ENCODE results near the gene ENTPD1. TPM values are rescaled to one million over a fixed set of nuclear protein-coding genes. Genes with fewer than 3 reads are reported as not detected.

The ENTPD1 gene
- total RNA-seq, 2 experiments from 2014 or later: 0.27 TPM; not detected in 1

DNA sequence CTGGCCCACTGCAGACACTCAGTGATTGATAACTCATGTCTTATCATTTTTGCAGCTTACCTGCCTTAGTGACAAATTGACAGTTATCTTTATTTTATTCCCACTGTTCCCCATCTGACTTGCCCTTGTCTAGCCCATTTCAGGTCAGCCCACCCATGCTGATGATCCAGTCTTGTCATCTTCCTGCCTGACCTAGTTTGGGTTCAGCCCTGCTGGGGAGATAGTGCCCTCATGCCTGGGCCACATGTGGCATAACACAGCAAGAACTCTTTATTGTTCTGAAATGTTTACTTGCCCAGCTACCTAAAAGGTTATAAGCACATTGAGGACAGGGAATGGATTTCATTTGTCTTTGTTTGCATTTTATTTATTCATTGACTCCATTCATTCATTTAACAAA lies 75.6 kb downstream of the ENTPD1 start:
- CTCF ChIA-PET: interaction anchor here (0.7 to 1.2 kb wide), 2 partner anchors 10 to 23 kb away, joined by 3 read pairs; no protein-coding TSS in a partner anchor
- POLR2A ChIA-PET: no interaction called here

DNA sequence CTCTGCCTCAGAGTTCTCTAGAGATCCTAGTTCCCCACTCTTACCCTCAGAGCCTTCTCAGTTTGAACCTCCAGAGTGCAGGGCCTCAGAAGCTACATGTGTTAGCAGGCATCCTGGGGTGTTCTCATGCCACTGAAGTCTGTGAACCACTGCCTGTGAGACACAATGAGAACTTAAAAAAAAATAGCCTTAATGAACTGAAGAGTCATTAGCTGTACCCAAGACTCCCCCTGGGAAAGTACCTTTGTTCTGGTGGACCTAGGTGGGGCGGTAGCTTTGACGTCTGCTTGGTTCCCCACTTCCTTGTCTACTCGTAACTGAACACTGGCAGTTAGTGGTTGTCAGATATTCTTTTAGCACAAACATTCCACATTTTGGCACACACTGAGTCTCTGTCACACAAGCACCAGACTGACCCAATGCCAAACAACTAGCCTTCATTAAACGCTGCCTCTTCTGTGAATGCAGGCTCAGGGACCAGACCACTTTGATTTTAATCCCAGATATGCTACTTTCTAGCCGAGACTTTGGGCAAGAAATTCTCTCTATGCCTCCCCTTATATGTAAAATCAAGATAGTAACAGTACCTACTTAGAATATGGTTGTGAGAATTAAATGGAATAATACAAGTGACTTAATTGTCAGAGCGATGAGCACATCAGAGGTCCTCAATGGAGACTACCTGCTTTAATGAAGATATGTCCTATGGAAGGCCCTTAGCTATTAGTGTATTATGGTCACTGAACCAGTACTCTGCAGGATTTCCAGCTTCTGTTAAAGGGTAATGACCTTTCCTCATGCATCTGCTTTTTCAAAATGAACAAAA lies 76.5 kb downstream of the ENTPD1 start:
- no peaks in the 10 kb centered on the region for H3K27me3 Mint-ChIP-seq
- no peaks in the 10 kb centered on the region for H3K4me1 Mint-ChIP-seq
- H3K36me3 Mint-ChIP-seq (ENCODE audit: low read depth): no peaks in the 10 kb centered on the region
- CTCF ChIA-PET: interaction anchor here (0.7 to 16.5 kb wide), 8 partner anchors 9 to 138 kb away, joined by 3 to 149 read pairs (median 3); partner anchors contain the start of gene TCTN3
- H3K27ac Mint-ChIP-seq: no peak overlapping the region
- H3K4me3 Mint-ChIP-seq: no peak overlapping the region
- no peaks in the 10 kb centered on the region for H3K9me3 Mint-ChIP-seq
- POLR2A ChIA-PET: no interaction called here
- DNase-seq: no peak

More for the DNA sequence above, 75.6 kb downstream of the ENTPD1 start:
- no peaks in the 10 kb centered on the region for H3K27me3 Mint-ChIP-seq
- no peaks in the 10 kb centered on the region for H3K36me3 Mint-ChIP-seq (ENCODE audit: low read depth)
- H3K4me1 Mint-ChIP-seq: no peaks in the 10 kb centered on the region
- no peak overlapping the region for H3K4me3 Mint-ChIP-seq
- H3K9me3 Mint-ChIP-seq: no peaks in the 10 kb centered on the region
- DNase-seq: no peak
- no peak overlapping the region for H3K27ac Mint-ChIP-seq

DNA sequence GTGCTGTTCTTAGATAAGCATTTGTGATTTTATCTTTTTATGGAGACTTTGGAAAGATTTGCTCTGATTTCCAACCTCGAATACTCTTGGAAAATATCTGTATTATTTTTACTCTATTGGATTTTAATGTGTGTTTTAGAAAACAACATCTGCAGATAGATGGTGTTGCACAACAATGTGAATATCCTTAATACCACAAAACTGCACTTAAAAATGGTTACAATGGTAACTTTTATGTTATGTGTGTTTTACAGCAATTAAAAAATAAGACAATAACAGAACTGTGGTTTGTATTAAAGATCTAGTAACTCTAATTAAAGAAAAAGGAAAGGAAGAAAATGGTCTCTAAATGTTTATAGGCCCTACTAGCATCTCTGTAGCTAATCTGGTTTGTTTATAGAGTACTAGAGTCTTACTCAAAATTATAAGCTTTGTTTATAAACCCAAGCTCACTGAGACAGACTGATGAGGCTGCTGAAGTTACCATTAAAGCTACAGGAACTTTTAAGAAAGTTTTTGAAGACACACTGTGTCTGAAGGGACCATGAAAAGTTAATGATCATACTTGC lies 77.2 kb downstream of the ENTPD1 start:
- H3K4me1 Mint-ChIP-seq: no peaks in the 10 kb centered on the region
- DNase-seq: no peak
- no peak overlapping the region for H3K4me3 Mint-ChIP-seq
- CTCF ChIA-PET: interaction anchor here (1.1 to 16.5 kb wide), 4 partner anchors 10 to 139 kb away, joined by 3 to 149 read pairs (median 4); partner anchors contain the start of gene TCTN3
- H3K27me3 Mint-ChIP-seq: no peaks in the 10 kb centered on the region
- no peak overlapping the region for H3K27ac Mint-ChIP-seq
- no peaks in the 10 kb centered on the region for H3K9me3 Mint-ChIP-seq
- no peaks in the 10 kb centered on the region for H3K36me3 Mint-ChIP-seq (ENCODE audit: low read depth)
- POLR2A ChIA-PET: no interaction called here

DNA sequence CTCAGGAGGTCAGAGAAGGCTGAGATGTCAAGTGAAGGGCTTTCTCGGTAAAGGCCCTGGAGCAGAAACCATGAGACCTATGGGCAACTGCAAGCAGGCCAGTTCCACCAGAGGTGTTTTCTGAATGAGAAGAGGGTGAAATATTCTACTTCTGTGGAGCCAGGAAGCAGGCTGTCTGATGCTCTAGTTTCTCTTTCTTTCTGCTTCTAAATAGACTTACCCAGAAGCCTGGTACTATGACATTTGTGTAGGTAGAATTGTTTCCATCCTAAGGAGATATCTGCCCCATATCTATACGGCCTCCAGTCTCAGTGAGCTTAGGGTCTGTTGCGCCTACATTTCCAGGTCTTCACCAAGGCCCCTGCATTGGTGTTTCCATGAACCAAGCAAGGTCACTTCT lies 78.4 kb downstream of the ENTPD1 start:
- no peak for DNase-seq
- ChIA-PET CTCF (interaction anchor here (16.5 kb wide), 1 partner anchor 140 kb away, joined by 149 read pairs; the partner anchor contains the start of gene TCTN3), POLR2A (no interaction called here)
- Mint-ChIP-seq H3K27ac (peak overlapping the region; percentile 28), H3K36me3 (ENCODE audit: low read depth) (no peaks in the 10 kb centered on the region), H3K4me3 (no peak overlapping the region), H3K4me1 (no peaks in the 10 kb centered on the region), H3K27me3 (no peaks in the 10 kb centered on the region), H3K9me3 (no peaks in the 10 kb centered on the region)

DNA sequence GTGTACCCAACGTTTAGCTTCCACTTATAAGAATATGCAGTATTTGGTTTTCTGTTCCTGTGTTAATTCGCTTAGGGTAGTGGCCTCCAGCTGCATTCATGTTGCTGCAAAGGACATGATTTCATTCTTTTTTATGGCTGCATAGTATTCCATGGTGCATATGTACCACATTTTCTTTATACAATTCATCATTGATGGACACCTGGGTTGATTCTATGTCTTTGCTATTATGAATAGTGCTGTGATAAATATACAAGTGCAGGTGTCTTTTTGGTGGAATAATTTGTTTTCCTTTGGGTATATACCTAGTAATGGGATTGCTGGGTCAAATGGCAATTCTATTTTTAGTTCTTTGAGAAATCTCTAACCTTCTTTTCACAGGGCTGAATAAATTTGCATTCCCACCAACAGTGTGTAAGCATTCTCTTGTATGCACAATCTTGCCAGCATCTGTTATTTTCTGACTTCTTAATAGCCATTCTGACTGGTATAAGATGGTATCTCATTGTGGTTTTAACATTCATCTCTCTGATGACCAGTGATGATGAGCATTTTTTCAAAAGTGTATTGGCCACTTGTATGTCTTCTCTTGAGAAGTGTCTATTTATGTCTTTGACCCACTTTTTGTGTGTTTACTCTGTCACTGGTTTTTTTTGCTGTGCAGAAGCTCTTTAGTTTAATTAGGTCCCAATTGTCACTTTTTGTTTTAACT lies 79.3 kb downstream of the ENTPD1 start:
- Mint-ChIP-seq H3K4me3 (no peak overlapping the region), H3K4me1 (no peaks in the 10 kb centered on the region), H3K9me3 (no peaks in the 10 kb centered on the region), H3K27ac (no peak overlapping the region), H3K27me3 (peaks cover 2% of the 10 kb centered on the region), H3K36me3 (ENCODE audit: low read depth) (no peaks in the 10 kb centered on the region)
- POLR2A ChIA-PET: no interaction called here
- CTCF ChIA-PET: interaction anchor here (1.1 to 16.5 kb wide), 2 partner anchors 10 to 141 kb away, joined by 3 to 149 read pairs; partner anchors contain the start of gene TCTN3
- no peak for DNase-seq

DNA sequence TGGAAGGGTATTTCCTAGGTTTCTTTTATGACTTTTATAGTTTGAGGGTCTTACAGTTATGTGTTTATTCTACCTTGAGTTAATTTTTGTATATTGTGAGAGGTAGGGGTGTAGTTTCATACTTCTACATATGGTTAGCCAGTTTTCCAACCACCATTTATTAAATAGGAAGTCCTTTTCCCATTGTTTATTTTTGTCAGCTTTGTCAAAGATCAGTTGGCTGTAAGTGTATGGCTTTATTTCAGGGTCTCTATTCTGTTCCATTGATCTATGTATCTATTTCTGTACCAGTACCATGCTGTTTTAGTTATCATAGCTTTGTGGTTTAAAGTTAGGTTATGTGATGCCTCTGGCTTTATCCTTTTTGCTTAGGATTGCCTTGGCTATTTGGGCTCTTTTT lies 79.9 kb downstream of the ENTPD1 start:
- Mint-ChIP-seq H3K27ac (no peak overlapping the region), H3K4me3 (no peak overlapping the region), H3K27me3 (peaks cover 2% of the 10 kb centered on the region), H3K9me3 (no peaks in the 10 kb centered on the region), H3K4me1 (no peaks in the 10 kb centered on the region), H3K36me3 (ENCODE audit: low read depth) (no peaks in the 10 kb centered on the region)
- CTCF ChIA-PET: interaction anchor here (1.1 to 16.5 kb wide), 2 partner anchors 9 to 142 kb away, joined by 3 to 149 read pairs; partner anchors contain the start of gene TCTN3
- POLR2A ChIA-PET: no interaction called here
- DNase-seq: no peak

DNA sequence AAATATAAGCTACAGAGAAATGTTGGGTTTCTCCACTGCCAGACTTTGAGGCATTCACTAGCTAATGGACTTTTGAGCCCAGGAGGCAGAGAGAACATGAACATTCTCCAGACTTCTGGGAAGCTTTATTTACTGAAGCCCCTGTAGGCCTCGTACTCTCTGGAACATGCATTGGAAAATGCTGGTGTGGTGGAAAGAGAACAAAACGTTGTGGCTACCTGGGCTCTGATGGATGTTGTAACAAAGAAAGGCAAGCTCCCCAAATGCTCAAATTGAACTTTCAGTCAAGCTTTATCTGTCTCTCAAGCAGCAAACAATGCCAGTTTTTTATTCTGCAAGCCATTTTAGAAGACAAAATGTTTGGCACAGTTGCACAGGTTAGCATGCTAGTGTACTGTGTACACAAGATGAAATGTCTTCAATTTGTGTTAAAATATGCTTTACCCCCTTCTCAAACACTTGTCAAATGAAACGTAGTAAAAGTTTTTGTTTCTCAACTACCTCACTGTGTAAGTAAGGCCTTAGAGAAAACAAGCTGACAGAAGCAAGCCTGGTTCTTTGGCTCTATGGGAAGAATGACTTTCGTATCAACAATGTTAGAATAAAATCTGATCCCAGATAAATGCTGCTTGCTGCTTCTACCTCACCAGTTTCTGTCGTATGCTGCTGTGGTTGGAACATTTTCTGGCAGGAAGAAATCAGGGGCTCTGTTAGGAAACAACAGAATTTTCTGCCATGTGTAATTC lies 80.8 kb downstream of the ENTPD1 start:
- no peak for DNase-seq
- H3K9me3 Mint-ChIP-seq: no peaks in the 10 kb centered on the region
- no peak overlapping the region for H3K4me3 Mint-ChIP-seq
- H3K4me1 Mint-ChIP-seq: peaks cover 3% of the 10 kb centered on the region
- H3K27me3 Mint-ChIP-seq: peaks cover 2% of the 10 kb centered on the region
- H3K27ac Mint-ChIP-seq: no peak overlapping the region
- H3K36me3 Mint-ChIP-seq (ENCODE audit: low read depth): no peaks in the 10 kb centered on the region
- ChIA-PET CTCF (interaction anchor here (1.0 to 16.5 kb wide), 6 partner anchors 9 to 143 kb away, joined by 3 to 149 read pairs (median 4); partner anchors contain the start of gene TCTN3), POLR2A (no interaction called here)

DNA sequence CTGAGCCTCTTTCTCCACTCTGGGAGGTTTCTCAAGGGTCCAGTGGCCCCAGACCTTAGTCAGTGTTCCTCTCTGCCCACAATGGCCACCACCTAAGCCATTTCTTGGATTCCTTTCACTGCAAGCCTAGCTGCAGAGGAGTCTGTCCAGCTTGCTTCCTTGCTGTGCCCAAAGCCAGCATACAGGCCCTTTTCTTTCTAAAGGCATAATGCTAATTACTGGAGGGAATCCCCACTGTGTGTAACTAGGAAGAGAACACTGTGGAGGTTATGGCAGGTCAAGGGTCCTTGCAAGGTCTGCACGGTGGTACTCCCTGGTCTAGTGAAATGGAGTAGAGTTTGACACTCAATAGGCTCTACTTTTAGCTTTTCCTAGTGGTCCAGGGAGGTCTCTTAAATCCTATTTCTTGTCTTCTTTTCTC lies 81.4 kb downstream of the ENTPD1 start:
- Mint-ChIP-seq H3K4me1 (peaks cover 5% of the 10 kb centered on the region), H3K27me3 (peaks cover 2% of the 10 kb centered on the region), H3K27ac (no peak overlapping the region), H3K36me3 (ENCODE audit: low read depth) (no peaks in the 10 kb centered on the region), H3K4me3 (no peak overlapping the region), H3K9me3 (no peaks in the 10 kb centered on the region)
- no peak for DNase-seq
- POLR2A ChIA-PET: no interaction called here
- CTCF ChIA-PET: interaction anchor here (1.0 to 16.5 kb wide), 6 partner anchors 8 to 143 kb away, joined by 3 to 149 read pairs (median 4); partner anchors contain the start of gene TCTN3

DNA sequence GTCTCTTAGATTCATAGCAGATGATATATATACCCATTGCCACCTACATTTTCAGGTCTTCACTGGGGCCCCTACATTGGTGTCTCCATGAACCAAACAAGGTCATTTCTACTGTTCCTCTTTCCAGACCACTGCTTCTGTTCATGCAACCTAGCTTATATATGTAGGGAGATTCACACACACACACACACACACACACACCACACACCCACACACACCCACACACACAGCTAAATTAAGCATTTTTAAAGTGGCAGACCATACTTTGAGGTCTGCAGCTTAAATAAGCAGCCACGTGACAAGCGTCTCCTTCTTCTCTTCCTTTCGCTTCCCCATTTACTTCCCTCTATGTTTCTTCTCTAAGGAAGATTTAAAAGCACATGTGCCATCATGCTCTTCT lies 81.8 kb downstream of the ENTPD1 start:
- no peak overlapping the region for H3K4me3 Mint-ChIP-seq
- DNase-seq: no peak
- CTCF ChIA-PET: interaction anchor here (1.5 to 16.5 kb wide), 3 partner anchors 11 to 144 kb away, joined by 4 to 149 read pairs (median 5); partner anchors contain the start of gene TCTN3
- POLR2A ChIA-PET: no interaction called here
- H3K9me3 Mint-ChIP-seq: no peaks in the 10 kb centered on the region
- H3K27ac Mint-ChIP-seq: no peak overlapping the region
- H3K4me1 Mint-ChIP-seq: peaks cover 5% of the 10 kb centered on the region
- H3K36me3 Mint-ChIP-seq (ENCODE audit: low read depth): no peaks in the 10 kb centered on the region
- peaks cover 2% of the 10 kb centered on the region for H3K27me3 Mint-ChIP-seq

DNA sequence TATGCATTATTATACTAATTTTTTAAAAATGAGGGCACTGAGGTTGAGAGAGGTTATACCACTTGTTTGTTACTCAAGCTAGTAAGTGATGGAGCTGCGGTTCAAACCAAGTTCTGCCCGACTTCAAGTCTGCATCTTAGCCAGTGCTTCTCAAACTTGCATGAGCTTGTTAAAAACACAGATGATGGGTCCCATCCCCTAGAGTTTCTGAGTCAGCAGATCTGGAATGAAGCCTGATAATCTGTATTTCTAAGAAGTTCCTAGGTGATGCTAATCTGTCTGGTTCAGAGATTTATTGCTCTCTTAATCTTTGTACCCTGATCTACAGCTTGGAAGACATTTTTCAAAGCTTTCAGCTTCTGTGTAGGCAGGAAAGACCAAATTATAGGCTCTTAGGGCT lies 84.2 kb downstream of the ENTPD1 start:
- peaks cover 4% of the 10 kb centered on the region for H3K27me3 Mint-ChIP-seq
- H3K36me3 Mint-ChIP-seq (ENCODE audit: low read depth): no peaks in the 10 kb centered on the region
- no peak overlapping the region for H3K27ac Mint-ChIP-seq
- H3K4me1 Mint-ChIP-seq: peaks cover 5% of the 10 kb centered on the region
- H3K9me3 Mint-ChIP-seq: no peaks in the 10 kb centered on the region
- ChIA-PET CTCF (interaction anchor here (1.1 to 16.5 kb wide), 4 partner anchors 9 to 146 kb away, joined by 5 to 149 read pairs (median 7); partner anchors contain the start of gene TCTN3), POLR2A (no interaction called here)
- no peak for DNase-seq
- no peak overlapping the region for H3K4me3 Mint-ChIP-seq

DNA sequence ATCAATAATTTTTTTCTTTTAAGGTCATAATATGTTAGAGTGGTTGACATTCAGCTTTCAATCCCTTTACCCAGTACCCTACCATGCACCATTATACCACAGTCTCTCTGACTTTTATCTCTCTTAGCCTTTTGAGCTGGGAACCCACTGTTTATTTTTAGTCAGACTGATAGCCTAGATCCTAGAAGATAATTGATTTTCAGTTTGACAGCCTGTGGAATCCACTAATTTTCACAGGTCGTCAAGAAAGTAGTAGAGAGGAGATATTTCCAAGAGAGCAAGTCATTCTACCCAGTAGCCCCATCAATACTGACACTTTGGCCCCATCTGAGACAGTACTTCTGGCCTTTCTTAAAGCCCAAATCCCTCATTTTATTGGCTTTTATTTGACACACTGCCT lies 84.7 kb downstream of the ENTPD1 start:
- Mint-ChIP-seq H3K4me1 (peaks cover 5% of the 10 kb centered on the region), H3K9me3 (no peaks in the 10 kb centered on the region), H3K27ac (no peak overlapping the region), H3K27me3 (peaks cover 4% of the 10 kb centered on the region), H3K36me3 (ENCODE audit: low read depth) (no peaks in the 10 kb centered on the region), H3K4me3 (no peak overlapping the region)
- ChIA-PET POLR2A (interaction anchor here (0.5 kb wide), 1 partner anchor 654 kb away, joined by 3 read pairs; no protein-coding TSS in a partner anchor), CTCF (interaction anchor here (1.1 to 16.5 kb wide), 7 partner anchors 8 to 146 kb away, joined by 3 to 149 read pairs (median 5); partner anchors contain the start of gene TCTN3)
- DNase-seq: no peak
